GM20000 (cell line): ENCODE data around the gene NID1.
"Not testable (repeated sequence)": the region's sequence is repeated elsewhere in the genome, so short reads cannot be mapped to it uniquely, and the experiment has no call there.

Source experiments
- DNase-seq: peaks from one replicate; pipeline ENCODE4 v3.0.0; 2012; ENCODE audit warnings: low spot score
- TF ChIP-seq, protein P1 (sequence below): IDR thresholded peaks from 2 replicates; pipeline ENCODE4 v1.5.1; 2012; ENCODE audit warnings: mild to moderate bottlenecking, control low read depth; ENCODE audit errors: extremely low read depth, missing control alignments

NID1 gene

GRCh38 chr1:235929216-235929615 lies 135.7 kb downstream of the NID1 start:
- no peak for DNase-seq
- TF ChIP-seq, protein P1, sequence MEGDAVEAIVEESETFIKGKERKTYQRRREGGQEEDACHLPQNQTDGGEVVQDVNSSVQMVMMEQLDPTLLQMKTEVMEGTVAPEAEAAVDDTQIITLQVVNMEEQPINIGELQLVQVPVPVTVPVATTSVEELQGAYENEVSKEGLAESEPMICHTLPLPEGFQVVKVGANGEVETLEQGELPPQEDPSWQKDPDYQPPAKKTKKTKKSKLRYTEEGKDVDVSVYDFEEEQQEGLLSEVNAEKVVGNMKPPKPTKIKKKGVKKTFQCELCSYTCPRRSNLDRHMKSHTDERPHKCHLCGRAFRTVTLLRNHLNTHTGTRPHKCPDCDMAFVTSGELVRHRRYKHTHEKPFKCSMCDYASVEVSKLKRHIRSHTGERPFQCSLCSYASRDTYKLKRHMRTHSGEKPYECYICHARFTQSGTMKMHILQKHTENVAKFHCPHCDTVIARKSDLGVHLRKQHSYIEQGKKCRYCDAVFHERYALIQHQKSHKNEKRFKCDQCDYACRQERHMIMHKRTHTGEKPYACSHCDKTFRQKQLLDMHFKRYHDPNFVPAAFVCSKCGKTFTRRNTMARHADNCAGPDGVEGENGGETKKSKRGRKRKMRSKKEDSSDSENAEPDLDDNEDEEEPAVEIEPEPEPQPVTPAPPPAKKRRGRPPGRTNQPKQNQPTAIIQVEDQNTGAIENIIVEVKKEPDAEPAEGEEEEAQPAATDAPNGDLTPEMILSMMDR: no peak

GRCh38 chr1:235928197-235928596 lies 136.7 kb downstream of the NID1 start:
- DNase-seq: no peak

DNA sequence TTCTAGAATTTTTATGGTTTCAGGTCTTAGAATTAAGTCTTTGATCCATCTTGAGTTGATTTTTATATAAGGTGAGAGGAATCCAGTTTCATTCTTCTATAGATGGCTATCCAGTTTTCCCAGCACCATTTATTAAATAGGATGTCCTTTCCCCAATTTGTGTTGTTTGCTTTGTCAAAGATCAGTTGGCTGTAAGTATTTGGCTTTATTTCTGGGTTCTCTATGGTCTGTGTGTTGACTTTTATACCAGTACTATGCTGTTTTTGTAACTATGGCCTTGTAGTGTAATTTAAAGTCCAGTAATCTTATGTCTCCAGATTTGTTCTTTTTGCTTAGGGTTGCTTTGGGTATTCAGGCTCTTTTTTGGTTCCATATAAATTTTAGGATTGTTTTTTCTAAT lies 137.3 kb downstream of the NID1 start:
- DNase-seq: not testable (repeated sequence)

More at GRCh38 chr1:235928197-235928596, 136.7 kb downstream of the NID1 start:
- TF ChIP-seq, protein P1: no peak
